HG02571 (cell line): ENCODE data around the gene SEMA4G.

Experiments
- ATAC-seq: cut with Tn5 transposase; IDR thresholded peaks from one replicate; pipeline ENCODE4 v1.9.1; 2021; ENCODE audit warnings: mild to moderate bottlenecking, moderate library complexity; ENCODE audit not compliant: unreplicated experiment

SEMA4G gene

GRCh38 chr10:100969187-100970075 is at the start of gene SEMA4G:
SEMA4G (plus strand) TSS chr10:100969504; CDS start chr10:100972913, 3,409 bp downstream.
- ATAC-seq, result no peak

- no peak for ATAC-seq
Measured at GRCh38 chr10:100923580-100923979, 45.7 kb upstream of the SEMA4G start.

GRCh38 chr10:100927266-100927665 is 42.0 kb upstream of the SEMA4G start:
- ATAC-seq, result no peak

GRCh38 chr10:100928039-100928438 is 41.3 kb upstream of the SEMA4G start:
- no peak for ATAC-seq

- no peak for ATAC-seq
Measured at GRCh38 chr10:100930368-100930767, 38.9 kb upstream of the SEMA4G start.

GRCh38 chr10:100934084-100934659 is 35.1 kb upstream of the SEMA4G start:
- no peak for ATAC-seq

- ATAC-seq, result no peak
Measured at GRCh38 chr10:100939763-100940344, 29.4 kb upstream of the SEMA4G start.

GRCh38 chr10:100942229-100942628 is 27.1 kb upstream of the SEMA4G start:
- ATAC-seq, result no peak

GRCh38 chr10:100943508-100943907 is 25.8 kb upstream of the SEMA4G start:
- no peak for ATAC-seq

- no peak for ATAC-seq
Measured at GRCh38 chr10:100945754-100946153, 23.6 kb upstream of the SEMA4G start.

- ATAC-seq, result no peak
Measured at GRCh38 chr10:100948916-100949315, 20.4 kb upstream of the SEMA4G start.

GRCh38 chr10:100960251-100960650 is 9.1 kb upstream of the SEMA4G start:
- no peak for ATAC-seq

- ATAC-seq, result no peak
Measured at GRCh38 chr10:100962351-100963080, 6.8 kb upstream of the SEMA4G start.

- no peak for ATAC-seq
Measured at GRCh38 chr10:100963826-100964225, 5.5 kb upstream of the SEMA4G start.

GRCh38 chr10:100965820-100966219 is 3.5 kb upstream of the SEMA4G start:
- no peak for ATAC-seq

GRCh38 chr10:100966887-100967286 is 2.4 kb upstream of the SEMA4G start:
- ATAC-seq, result no peak

- no peak for ATAC-seq
Measured at GRCh38 chr10:100967332-100967731, 2.0 kb upstream of the SEMA4G start.

GRCh38 chr10:100968062-100968736 is 1.1 kb upstream of the SEMA4G start:
- no peak for ATAC-seq

- ATAC-seq, result no peak
Measured at GRCh38 chr10:100968863-100969186, 479 bp upstream of the SEMA4G start.

GRCh38 chr10:100970076-100970913 is 991 bp downstream of the SEMA4G start:
- no peak for ATAC-seq
